Osteocyte (in vitro differentiated cells): ENCODE results near the gene ARFIP1. TPM values are rescaled to one million over a fixed set of nuclear protein-coding genes. Genes with fewer than 3 reads are reported as not detected.

Source experiments
- DNase-seq: peaks from one replicate; pipeline ENCODE4 v3.0.0; 2021; ENCODE audit warnings: mixed read lengths; ENCODE audit not compliant: unreplicated experiment; ENCODE audit errors: extremely low spot score
- H3K27ac Mint-ChIP-seq: one replicate; pipeline ENCODE4 v1.8.0; 2021; ENCODE audit warnings: mild to moderate bottlenecking, mixed read lengths; ENCODE audit not compliant: unreplicated experiment
- H3K27me3 Mint-ChIP-seq: one replicate; pipeline ENCODE4 v1.8.0; 2021; ENCODE audit warnings: mixed read lengths; ENCODE audit not compliant: unreplicated experiment
- H3K36me3 Mint-ChIP-seq: one replicate; pipeline ENCODE4 v1.8.0; 2021; ENCODE audit warnings: mixed read lengths; ENCODE audit not compliant: unreplicated experiment
- H3K4me1 Mint-ChIP-seq: one replicate; pipeline ENCODE4 v1.8.0; 2021; ENCODE audit warnings: mixed read lengths; ENCODE audit not compliant: unreplicated experiment
- H3K4me3 Mint-ChIP-seq: one replicate; pipeline ENCODE4 v1.8.0; 2021; ENCODE audit warnings: mild to moderate bottlenecking, moderate library complexity, mixed read lengths; ENCODE audit not compliant: unreplicated experiment
- H3K9me3 Mint-ChIP-seq: one replicate; pipeline ENCODE4 v1.8.0; 2021; ENCODE audit warnings: mixed read lengths; ENCODE audit not compliant: unreplicated experiment
- long read RNA-seq: library from polyadenylated mRNA; unstranded; transcript quantifications from one replicate; pipeline ENCODE4 v2.0.0, GENCODE V29; 2021
- total RNA-seq: library from RNA; stranded (reverse); gene quantifications from 2 replicates; pipeline ENCODE4 v1.2.1, GENCODE V29; 2021
- TF ChIP-seq, protein P1 (sequence below): fragments of 200-600 bp; sonication (generic); IDR thresholded peaks from 2 replicates; pipeline ENCODE4 v1.5.0; 2021; ENCODE audit warnings: antibody characterized with exemption, mild to moderate bottlenecking, moderate library complexity

ARFIP1 gene
- total RNA-seq, result 41.9 and 43.2 TPM in 2 replicates
- long read RNA-seq, transcript ARFIP1-205 (9 exons, 3,424 nt), result minor isoform, 61 of 314 reads
- long read RNA-seq, transcript ARFIP1-202 (8 exons, 1,302 nt), result minor isoform, 41 of 314 reads
- long read RNA-seq, transcript ARFIP1-203 (8 exons, 1,601 nt), result minor isoform, 11 of 314 reads
- long read RNA-seq, transcript ARFIP1-201 (9 exons, 3,111 nt), result major isoform, 135 of 314 reads
- long read RNA-seq, partial matches to known transcripts, result 18 of 314 reads
- long read RNA-seq, other reads (novel, unspliced or antisense), result 48 of 314 reads

GRCh38 chr4:152779513-152780266, at the start of gene ARFIP1, which contains the start of gene TIGD4:
TSS of gene ARFIP1 (plus strand) at chr4:152779954. CDS start at chr4:152829634, 49,680 bp downstream.
TSS of gene TIGD4 (minus strand) at chr4:152779730. CDS start at chr4:152771004, 8,726 bp downstream.
- Mint-ChIP-seq H3K27ac (peak within 1 kb of the TSS; percentile 100), H3K27me3 (peaks cover 16% of the 10 kb centered on the region), H3K4me3 (peak within 1 kb of the TSS; percentile 99), H3K4me1 (peaks cover 30% of the 10 kb centered on the region), H3K9me3 (no peaks in the 10 kb centered on the region), H3K36me3 (no peaks in the 10 kb centered on the region)
- peak; percentile 99 for DNase-seq
- TF ChIP-seq, protein P1, sequence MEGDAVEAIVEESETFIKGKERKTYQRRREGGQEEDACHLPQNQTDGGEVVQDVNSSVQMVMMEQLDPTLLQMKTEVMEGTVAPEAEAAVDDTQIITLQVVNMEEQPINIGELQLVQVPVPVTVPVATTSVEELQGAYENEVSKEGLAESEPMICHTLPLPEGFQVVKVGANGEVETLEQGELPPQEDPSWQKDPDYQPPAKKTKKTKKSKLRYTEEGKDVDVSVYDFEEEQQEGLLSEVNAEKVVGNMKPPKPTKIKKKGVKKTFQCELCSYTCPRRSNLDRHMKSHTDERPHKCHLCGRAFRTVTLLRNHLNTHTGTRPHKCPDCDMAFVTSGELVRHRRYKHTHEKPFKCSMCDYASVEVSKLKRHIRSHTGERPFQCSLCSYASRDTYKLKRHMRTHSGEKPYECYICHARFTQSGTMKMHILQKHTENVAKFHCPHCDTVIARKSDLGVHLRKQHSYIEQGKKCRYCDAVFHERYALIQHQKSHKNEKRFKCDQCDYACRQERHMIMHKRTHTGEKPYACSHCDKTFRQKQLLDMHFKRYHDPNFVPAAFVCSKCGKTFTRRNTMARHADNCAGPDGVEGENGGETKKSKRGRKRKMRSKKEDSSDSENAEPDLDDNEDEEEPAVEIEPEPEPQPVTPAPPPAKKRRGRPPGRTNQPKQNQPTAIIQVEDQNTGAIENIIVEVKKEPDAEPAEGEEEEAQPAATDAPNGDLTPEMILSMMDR, result peak; percentile 26

DNA sequence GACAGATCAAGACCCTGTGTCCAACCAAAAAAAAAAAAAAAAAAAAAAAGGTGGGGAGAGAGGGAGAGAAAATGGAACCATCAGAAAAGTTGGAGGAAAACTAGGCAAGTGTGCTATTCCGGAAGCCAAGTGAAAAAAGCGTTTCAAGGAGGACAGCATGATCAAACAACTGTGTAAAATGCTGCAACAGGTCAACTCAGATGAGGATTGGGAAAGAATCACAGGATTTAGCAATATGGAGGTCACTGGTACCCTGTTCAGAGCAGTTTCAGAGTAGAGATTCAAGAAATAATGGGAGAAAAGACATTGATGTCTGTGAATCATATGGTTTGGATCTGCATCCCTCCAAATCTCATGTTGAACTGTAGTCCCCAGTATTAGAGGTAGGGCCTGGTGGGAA, 47.8 kb upstream of the ARFIP1 start:
- H3K27me3 Mint-ChIP-seq, result peaks cover 17% of the 10 kb centered on the region
- DNase-seq, result no peak
- H3K36me3 Mint-ChIP-seq, result no peaks in the 10 kb centered on the region
- no peak overlapping the region for H3K27ac Mint-ChIP-seq
- H3K4me3 Mint-ChIP-seq, result no peak overlapping the region
- H3K4me1 Mint-ChIP-seq, result no peaks in the 10 kb centered on the region
- TF ChIP-seq, protein P1, result no peak
- H3K9me3 Mint-ChIP-seq, result no peaks in the 10 kb centered on the region

- Mint-ChIP-seq H3K9me3 (no peaks in the 10 kb centered on the region), H3K27me3 (peaks cover 20% of the 10 kb centered on the region), H3K27ac (no peak overlapping the region), H3K4me1 (no peaks in the 10 kb centered on the region), H3K36me3 (no peaks in the 10 kb centered on the region), H3K4me3 (no peak overlapping the region)
- no peak for DNase-seq
- TF ChIP-seq, protein P1, result no peak
Observed at GRCh38 chr4:152734015-152734698, 45.6 kb upstream of the ARFIP1 start.

DNA sequence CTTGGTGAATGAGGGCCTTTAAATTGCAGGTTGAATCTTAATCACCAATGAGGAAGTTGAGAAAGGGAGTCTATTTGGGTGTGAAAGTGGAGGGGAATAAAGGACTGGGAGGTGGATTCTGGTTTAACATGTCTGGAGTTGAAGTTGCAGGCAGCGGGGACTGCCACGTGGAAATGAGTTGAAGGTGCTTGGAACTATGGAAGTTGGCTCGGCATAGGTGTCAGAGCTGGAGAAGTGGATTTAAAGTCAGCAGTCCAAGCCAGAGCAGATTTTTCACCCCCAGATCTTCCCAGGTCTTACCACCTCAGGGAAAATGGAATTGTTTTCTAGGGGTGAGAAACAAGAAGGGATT, 45.1 kb upstream of the ARFIP1 start:
- TF ChIP-seq, protein P1, result no peak
- H3K4me1 Mint-ChIP-seq, result no peaks in the 10 kb centered on the region
- DNase-seq, result no peak
- no peak overlapping the region for H3K27ac Mint-ChIP-seq
- no peaks in the 10 kb centered on the region for H3K9me3 Mint-ChIP-seq
- no peak overlapping the region for H3K4me3 Mint-ChIP-seq
- H3K27me3 Mint-ChIP-seq, result peaks cover 20% of the 10 kb centered on the region
- no peaks in the 10 kb centered on the region for H3K36me3 Mint-ChIP-seq
